ENCODE results near the gene SRSF12. TPM values are rescaled to one million over a fixed set of nuclear protein-coding genes. Genes with fewer than 3 reads are reported as not detected.

The SRSF12 gene
- total RNA-seq, 1 experiment from 2014 or later = not detected

DNA sequence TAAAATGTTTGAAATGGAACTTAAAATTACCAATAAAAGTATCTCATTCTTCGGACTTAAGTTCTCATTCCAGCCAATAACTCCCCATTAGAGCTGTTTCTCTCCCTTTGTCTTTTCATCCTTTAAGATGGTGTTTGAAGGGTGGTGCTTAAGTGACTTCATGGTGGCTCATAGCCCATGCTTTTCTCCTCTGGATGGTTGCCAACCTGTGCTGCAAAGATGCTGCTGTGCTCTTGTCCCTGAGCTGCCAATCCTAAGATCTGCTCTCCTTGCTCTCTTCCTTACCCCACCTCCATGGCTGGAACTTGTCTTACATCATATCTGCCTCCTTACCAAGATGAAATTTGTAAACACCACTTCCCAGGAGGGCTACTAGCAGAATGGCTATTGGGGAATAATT lies 68.9 kb downstream of the SRSF12 start:
- Histone ChIP-seq H3K27me3 (ENCODE audit: low read length) (no peaks in the 10 kb centered on the region), H3K4me1 (ENCODE audit: low read length) (no peaks in the 10 kb centered on the region), H3K27ac (ENCODE audit: low read length) (no peak overlapping the region), H3K9ac (ENCODE audit: low read length) (no peak overlapping the region), H4K20me1 (ENCODE audit: insufficient read depth, low read depth, low read length) (no peaks in the 10 kb centered on the region), H3K9me3 (ENCODE audit: low read length) (no peaks in the 10 kb centered on the region), H3K9me2 (replicated peaks; ENCODE audit: insufficient read depth, low read length) (no peaks in the 10 kb centered on the region), H3K4me2 (ENCODE audit: low read depth, low read length, poor library complexity, severe bottlenecking) (no peak overlapping the region), H3K4me3 (ENCODE audit: low read length) (no peak overlapping the region), H2AFZ (ENCODE audit: low read length) (no peak overlapping the region), H3K79me2 (ENCODE audit: low read length) (no peaks in the 10 kb centered on the region), H3K36me3 (ENCODE audit: insufficient read depth, low read length) (no peaks in the 10 kb centered on the region)
- no peak for DNase-seq

- Histone ChIP-seq H3K27me3 (ENCODE audit: low read length) (no peaks in the 10 kb centered on the region), H3K4me2 (ENCODE audit: low read depth, low read length, poor library complexity, severe bottlenecking) (no peak overlapping the region), H3K36me3 (ENCODE audit: insufficient read depth, low read length) (no peaks in the 10 kb centered on the region), H3K9ac (ENCODE audit: low read length) (no peak overlapping the region), H3K4me3 (ENCODE audit: low read length) (no peak overlapping the region), H3K79me2 (ENCODE audit: low read length) (no peaks in the 10 kb centered on the region), H4K20me1 (ENCODE audit: insufficient read depth, low read depth, low read length) (no peaks in the 10 kb centered on the region), H3K27ac (ENCODE audit: low read length) (no peak overlapping the region), H3K4me1 (ENCODE audit: low read length) (no peaks in the 10 kb centered on the region), H2AFZ (ENCODE audit: low read length) (no peak overlapping the region), H3K9me2 (replicated peaks; ENCODE audit: insufficient read depth, low read length) (no peaks in the 10 kb centered on the region), H3K9me3 (ENCODE audit: low read length) (no peaks in the 10 kb centered on the region)
- DNase-seq = no peak
These were observed 69.5 kb downstream of the SRSF12 start for GRCh38 chr6:89048288-89048923.

- no peaks in the 10 kb centered on the region for H3K9me2 ChIP-seq (replicated peaks; ENCODE audit: insufficient read depth, low read length)
- H3K9me3 ChIP-seq (ENCODE audit: low read length) = no peaks in the 10 kb centered on the region
- no peaks in the 10 kb centered on the region for H3K79me2 ChIP-seq (ENCODE audit: low read length)
- no peak overlapping the region for H3K27ac ChIP-seq (ENCODE audit: low read length)
- H3K4me3 ChIP-seq (ENCODE audit: low read length) = no peak overlapping the region
- H3K9ac ChIP-seq (ENCODE audit: low read length) = no peak overlapping the region
- no peak for DNase-seq
- no peak overlapping the region for H3K4me2 ChIP-seq (ENCODE audit: low read depth, low read length, poor library complexity, severe bottlenecking)
- no peak overlapping the region for H2AFZ ChIP-seq (ENCODE audit: low read length)
- H4K20me1 ChIP-seq (ENCODE audit: insufficient read depth, low read depth, low read length) = no peaks in the 10 kb centered on the region
- H3K36me3 ChIP-seq (ENCODE audit: insufficient read depth, low read length) = no peaks in the 10 kb centered on the region
- H3K27me3 ChIP-seq (ENCODE audit: low read length) = no peaks in the 10 kb centered on the region
- H3K4me1 ChIP-seq (ENCODE audit: low read length) = no peaks in the 10 kb centered on the region
These were observed 70.4 kb downstream of the SRSF12 start for GRCh38 chr6:89047473-89047872.

Small RNA genes within 50 kb of the gene (small RNA-seq; reads per million reads assigned to genes)
- gene RN7SL336P (not detected), gene RNU2-61P (5.4 reads per million, percentile 81 among the genes with 10 or more reads in this experiment)

Other genes with a start within 250 kb of the SRSF12 start
- 33.2 and 35.9 TPM in 2 replicates for gene RNGTT, start 154.5 kb downstream of the SRSF12 start, total RNA-seq (2014; rRNA removed; shearing (Covaris generic); ENCODE audit: low replicate concordance)
- gene PNRC1, start 37.3 kb downstream of the SRSF12 start, total RNA-seq (2014; rRNA removed; shearing (Covaris generic); ENCODE audit: low replicate concordance) = 45.3 and 72.4 TPM in 2 replicates
- gene PM20D2, start 28.0 kb upstream of the SRSF12 start, total RNA-seq (2014; rRNA removed; shearing (Covaris generic); ENCODE audit: low replicate concordance) = 25.4 and 37.3 TPM in 2 replicates
- gene GABRR1, start 99.3 kb upstream of the SRSF12 start, total RNA-seq (2014; rRNA removed; shearing (Covaris generic); ENCODE audit: low replicate concordance) = not detected in 2 replicates
- gene GABRR2, start 197.2 kb upstream of the SRSF12 start, total RNA-seq (2014; rRNA removed; shearing (Covaris generic); ENCODE audit: low replicate concordance) = 0.11 and 0.22 TPM in 2 replicates
- 30.4 and 48.0 TPM in 2 replicates for gene UBE2J1, start 234.7 kb upstream of the SRSF12 start, total RNA-seq (2014; rRNA removed; shearing (Covaris generic); ENCODE audit: low replicate concordance)

Measured in Karpas-422 (cell line).